Smooth muscle cell of the coronary artery (primary cell): ENCODE results near the gene PLXNA2. TPM values are rescaled to one million over a fixed set of nuclear protein-coding genes. Genes with fewer than 3 reads are reported as not detected.

ENCODE experiments used
- total RNA-seq: library from RNA; depleted of rRNA; stranded (reverse); fragments of >200 nt; gene quantifications from 2 replicates; pipeline ENCODE4 v1.2.3, GENCODE V29; 2014; ENCODE audit warnings: low replicate concordance

PLXNA2 gene, protein sequence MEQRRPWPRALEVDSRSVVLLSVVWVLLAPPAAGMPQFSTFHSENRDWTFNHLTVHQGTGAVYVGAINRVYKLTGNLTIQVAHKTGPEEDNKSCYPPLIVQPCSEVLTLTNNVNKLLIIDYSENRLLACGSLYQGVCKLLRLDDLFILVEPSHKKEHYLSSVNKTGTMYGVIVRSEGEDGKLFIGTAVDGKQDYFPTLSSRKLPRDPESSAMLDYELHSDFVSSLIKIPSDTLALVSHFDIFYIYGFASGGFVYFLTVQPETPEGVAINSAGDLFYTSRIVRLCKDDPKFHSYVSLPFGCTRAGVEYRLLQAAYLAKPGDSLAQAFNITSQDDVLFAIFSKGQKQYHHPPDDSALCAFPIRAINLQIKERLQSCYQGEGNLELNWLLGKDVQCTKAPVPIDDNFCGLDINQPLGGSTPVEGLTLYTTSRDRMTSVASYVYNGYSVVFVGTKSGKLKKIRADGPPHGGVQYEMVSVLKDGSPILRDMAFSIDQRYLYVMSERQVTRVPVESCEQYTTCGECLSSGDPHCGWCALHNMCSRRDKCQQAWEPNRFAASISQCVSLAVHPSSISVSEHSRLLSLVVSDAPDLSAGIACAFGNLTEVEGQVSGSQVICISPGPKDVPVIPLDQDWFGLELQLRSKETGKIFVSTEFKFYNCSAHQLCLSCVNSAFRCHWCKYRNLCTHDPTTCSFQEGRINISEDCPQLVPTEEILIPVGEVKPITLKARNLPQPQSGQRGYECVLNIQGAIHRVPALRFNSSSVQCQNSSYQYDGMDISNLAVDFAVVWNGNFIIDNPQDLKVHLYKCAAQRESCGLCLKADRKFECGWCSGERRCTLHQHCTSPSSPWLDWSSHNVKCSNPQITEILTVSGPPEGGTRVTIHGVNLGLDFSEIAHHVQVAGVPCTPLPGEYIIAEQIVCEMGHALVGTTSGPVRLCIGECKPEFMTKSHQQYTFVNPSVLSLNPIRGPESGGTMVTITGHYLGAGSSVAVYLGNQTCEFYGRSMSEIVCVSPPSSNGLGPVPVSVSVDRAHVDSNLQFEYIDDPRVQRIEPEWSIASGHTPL (N-terminal part only)
- 1.4 and 12.4 TPM in 2 replicates for total RNA-seq

DNA sequence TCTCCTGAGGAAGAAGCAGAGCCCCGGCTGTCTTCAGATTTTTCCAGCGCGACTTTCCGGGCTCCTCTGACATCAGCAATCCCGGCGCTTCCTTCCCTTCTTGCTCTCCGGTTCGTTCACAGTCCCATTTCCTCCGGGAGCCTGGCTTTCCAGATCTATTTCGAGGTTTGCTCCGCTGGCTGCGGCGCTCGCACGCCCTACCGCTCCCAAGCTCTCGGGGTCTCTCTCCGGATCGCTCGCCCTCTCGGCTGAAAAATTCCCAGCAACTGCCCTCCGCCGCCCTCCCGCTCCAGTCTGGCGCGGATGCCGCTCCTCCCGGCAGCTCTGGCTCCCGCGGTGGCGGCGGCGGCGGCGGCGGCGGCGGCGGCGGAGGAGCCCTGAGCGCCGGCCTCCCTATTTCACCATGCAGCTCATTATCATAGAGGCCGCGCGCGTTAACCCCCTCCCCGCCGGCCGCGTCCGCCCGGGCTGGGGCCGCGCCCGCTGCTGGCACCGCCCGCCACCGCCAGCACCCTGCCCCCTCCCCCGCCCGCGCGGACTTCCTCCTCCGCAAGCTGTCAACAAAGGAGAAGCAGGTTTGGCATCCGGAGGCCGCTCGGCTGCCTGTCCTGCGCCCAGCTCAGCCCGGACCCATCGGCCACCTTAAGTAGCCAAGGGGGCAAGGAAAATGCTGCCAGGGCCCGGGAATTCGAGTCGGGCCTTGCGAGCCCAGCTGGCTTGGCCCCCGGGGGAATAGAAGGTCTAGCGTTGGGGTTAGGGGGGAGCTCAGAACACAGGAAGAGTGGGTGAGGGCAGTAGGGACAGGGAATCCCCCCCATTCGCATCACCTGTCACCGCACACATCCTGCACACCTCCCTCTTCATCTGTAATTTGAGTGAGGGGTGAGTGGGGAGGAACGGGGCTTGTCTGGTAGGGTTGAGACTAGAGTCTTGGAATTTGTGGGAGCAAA is at the start of gene PLXNA2:
Gene PLXNA2, minus strand, starts transcription at position 418 of the 950 bp plus-strand sequence. CDS start 26,462 bp downstream, outside the sequence.

